Urothelium cell line (cell line): Measurements from ENCODE around the gene SUGCT.

Experiments used
- DNase-seq: peaks from one replicate; pipeline ENCODE4 v3.0.0; 2011; ENCODE audit warnings: low spot score, mixed read lengths
- FAIRE-seq: peaks from 2 replicates; lab custom pipeline; 2011; peaks lifted over from hg19 to GRCh38; lab: Jason Lieb, UNC

SUGCT gene

DNA sequence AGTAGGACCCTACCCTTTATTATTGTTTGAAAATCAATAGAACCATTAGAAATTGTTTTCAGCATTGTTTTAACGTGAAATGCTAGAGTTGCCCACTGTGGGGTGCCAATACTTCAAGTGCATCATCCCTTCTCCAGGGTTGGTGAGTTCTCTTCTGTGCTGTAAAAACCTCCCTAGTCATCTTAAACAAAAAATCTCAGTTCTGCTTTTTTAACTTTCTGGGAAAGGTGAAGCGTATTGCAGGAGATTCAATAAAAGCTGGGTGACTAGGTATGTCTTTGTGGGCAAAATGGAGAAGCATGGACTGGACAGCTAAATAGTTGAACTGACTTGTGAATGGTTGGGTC, 699.1 kb downstream of the SUGCT start:
- DNase-seq (no peak), FAIRE-seq (no peak)

DNA sequence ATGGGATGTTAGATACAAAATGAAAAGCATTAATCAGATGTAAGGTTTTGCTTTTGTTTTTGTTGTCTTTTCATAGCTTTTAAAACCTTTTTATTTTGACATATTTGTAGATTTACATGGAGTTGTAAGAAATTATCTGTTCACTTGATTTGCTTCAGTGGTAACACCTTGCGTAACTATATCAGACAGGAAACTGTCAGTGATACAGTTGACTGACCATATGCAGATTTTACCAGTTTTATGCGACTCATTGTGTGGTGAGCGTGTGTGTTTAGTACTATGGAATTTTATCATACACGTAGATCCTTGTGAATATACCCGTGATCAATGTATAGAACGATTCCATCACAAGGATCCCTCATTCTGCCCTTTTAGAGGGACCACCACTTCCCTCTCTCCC, 701.4 kb downstream of the SUGCT start:
- DNase-seq (no peak), FAIRE-seq (no peak)

- DNase-seq, result no peak
- FAIRE-seq, result no peak
Observed at GRCh38 chr7:40839881-40840280, 705.1 kb downstream of the SUGCT start.

DNA sequence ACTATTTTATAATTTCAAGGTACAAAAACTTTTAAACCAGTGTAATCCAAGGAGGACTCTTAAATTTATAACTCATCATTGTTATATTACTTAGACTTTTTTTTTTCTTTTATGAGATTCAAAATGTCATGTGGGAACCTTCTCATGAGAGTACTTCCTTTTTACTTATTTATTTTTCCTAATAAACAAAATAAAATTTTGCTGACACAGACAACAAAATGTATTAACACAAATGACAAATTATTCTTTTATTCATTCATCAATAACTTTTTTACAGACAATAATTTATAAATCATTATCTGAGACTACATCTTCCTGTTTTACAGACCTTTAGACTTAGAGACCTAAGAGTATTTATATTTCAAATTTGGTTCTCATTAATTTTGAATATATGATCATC, 706.2 kb downstream of the SUGCT start:
- FAIRE-seq (no peak), DNase-seq (no peak)

GRCh38 chr7:40842641-40843040, 707.8 kb downstream of the SUGCT start:
- peak; percentile 58 for FAIRE-seq
- no peak for DNase-seq

GRCh38 chr7:40843338-40843985, 708.7 kb downstream of the SUGCT start:
- DNase-seq, result no peak

DNA sequence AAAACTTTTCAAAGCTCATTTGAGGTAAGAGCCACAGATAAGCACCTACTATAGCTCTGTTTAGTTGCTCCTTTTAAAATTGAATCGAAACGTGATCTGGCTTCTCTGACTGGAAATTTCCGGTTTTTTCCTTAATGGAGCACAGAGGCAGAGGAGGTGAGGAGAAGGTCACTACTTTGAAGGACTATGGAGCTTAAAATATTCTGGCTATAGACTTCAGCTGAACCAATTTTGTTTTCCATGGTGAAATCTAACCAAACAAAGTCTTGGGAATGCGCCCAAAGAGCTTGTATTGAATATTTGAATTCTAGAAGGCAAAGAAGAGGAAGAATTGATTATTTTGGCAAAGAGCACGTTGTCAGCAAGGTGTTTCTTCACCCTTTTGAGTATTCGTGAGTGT, 711.1 kb downstream of the SUGCT start:
- no peak for DNase-seq
- no peak for FAIRE-seq

More at GRCh38 chr7:40843338-40843985, 708.7 kb downstream of the SUGCT start:
- no peak for FAIRE-seq

- FAIRE-seq, result no peak
- DNase-seq, result no peak
Observed at GRCh38 chr7:40847921-40848320, 713.1 kb downstream of the SUGCT start.

DNA sequence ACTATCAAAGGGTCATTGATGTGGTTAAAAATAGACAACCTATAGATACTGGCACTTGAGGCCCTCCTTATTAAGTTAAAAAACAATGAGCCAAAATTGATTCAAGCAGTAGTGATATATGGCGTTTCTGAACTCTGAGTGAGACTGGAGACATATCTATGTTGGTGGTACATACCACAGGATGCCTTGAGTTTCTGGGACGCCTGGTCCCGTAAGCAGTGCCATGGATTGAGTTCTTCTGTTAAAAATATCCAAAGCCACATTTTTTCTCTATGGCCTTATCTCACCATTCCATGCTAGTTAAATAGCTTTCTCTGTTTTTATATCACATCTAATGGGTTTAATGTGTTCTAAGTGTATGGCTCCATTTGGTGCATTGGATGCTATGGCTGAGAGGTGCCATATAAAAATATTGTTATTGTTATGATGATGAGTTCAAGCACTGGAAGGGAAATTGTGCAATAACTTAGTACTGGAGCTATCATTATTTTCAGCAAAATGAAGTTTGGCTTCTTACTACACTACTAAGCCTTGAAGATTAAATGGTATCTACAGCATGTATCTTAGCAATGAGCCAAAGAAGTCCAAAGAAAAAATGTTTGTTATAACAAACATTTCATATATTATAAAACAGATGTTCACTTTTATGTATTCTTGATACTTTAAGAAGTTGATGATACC, 713.9 kb downstream of the SUGCT start:
- no peak for DNase-seq
- no peak for FAIRE-seq

- DNase-seq, result no peak
Observed at GRCh38 chr7:40850017-40850416, 715.2 kb downstream of the SUGCT start.

GRCh38 chr7:40851001-40851400, 716.2 kb downstream of the SUGCT start:
- DNase-seq (no peak), FAIRE-seq (no peak)

More at GRCh38 chr7:40850017-40850416, 715.2 kb downstream of the SUGCT start:
- FAIRE-seq, result no peak

GRCh38 chr7:40859076-40859475, 724.3 kb downstream of the SUGCT start:
- FAIRE-seq, result no peak
- no peak for DNase-seq

DNA sequence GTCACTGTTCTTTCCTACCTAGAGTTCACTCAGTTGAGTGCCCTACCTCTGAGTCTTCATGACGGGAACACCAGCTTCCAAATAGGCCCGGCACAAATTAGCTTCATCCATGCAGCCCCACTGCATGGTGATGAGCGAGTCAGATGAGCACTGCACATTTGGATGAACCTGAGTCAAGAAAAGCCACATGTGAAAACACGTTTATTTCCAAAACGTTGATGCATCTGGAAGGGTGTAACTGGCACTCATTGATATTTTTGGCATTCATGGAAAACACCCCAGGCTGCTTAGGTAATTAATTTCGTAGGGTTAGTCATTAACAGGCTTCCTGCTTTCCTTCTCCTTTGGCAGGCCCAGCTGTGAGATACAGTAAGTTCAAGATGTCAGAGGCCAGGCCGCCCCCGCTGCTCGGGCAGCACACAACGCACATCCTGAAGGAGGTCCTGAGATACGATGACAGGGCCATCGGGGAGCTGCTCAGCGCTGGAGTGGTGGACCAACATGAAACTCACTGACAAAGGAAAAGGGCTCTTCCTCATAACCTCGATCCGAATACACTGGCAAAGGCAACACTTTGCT, 725.2 kb downstream of the SUGCT start:
- DNase-seq (no peak), FAIRE-seq (peak; percentile 5)

GRCh38 chr7:40865441-40866233, 730.8 kb downstream of the SUGCT start:
- DNase-seq, result no peak
- FAIRE-seq, result peak; percentile 67

DNA sequence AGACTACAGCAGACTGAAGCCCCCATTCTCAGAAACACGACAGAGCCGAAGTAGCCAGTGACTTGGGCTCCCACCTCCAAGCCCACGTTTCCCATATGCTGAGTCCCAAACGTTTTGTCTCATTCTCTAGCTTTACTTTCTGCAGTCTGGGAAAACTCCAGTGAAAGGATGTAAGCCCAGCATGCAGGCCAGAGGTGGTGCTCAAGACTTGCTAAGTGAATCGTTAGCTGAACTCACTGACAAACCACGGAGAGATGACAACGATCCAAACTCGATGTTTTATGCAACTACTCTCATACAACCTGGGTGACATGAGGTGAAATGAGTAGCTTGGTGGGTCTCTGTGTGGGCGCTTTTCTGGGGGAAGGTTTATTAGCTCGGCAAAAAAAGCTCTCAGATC, 731.8 kb downstream of the SUGCT start:
- DNase-seq, result no peak
- FAIRE-seq, result peak; percentile 58

GRCh38 chr7:40870108-40870507, 735.3 kb downstream of the SUGCT start:
- FAIRE-seq (no peak), DNase-seq (no peak)

- FAIRE-seq (no peak), DNase-seq (no peak)
Observed at GRCh38 chr7:40873248-40873647, 738.4 kb downstream of the SUGCT start.

DNA sequence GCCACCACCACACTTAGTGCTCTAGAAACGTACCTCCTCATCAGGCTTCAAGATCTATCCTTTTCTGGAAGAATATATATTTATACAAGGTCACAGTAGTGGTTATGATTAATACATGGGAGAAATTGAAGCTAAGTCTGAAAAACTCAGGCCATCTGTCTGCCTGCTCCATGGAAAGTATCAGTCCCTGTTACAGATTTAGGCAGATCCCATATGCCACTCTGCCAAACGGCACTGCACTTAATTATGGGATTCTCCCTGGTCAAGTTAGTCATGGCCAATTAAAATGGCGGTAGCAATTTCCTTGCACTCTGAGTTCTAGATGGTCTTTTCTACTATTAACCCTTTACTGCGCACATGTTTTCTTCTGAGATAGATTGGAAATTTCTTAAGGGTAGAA, 740.0 kb downstream of the SUGCT start:
- FAIRE-seq (no peak), DNase-seq (no peak)

GRCh38 chr7:40876601-40877000, 741.8 kb downstream of the SUGCT start:
- DNase-seq, result no peak
- no peak for FAIRE-seq

- DNase-seq (no peak), FAIRE-seq (no peak)
Observed at GRCh38 chr7:40879941-40880543, 745.2 kb downstream of the SUGCT start.

- no peak for DNase-seq
- FAIRE-seq, result no peak
Observed at GRCh38 chr7:40880581-40880980, 745.8 kb downstream of the SUGCT start.
